Liver (tissue), 9 donors: Measurements from ENCODE around the gene PAGE2. TPM values are rescaled to one million over a fixed set of nuclear protein-coding genes. Genes with fewer than 3 reads are reported as not detected.

Experiments used
- DNase-seq: peaks from one replicate; pipeline ENCODE4 v3.0.0-alpha.2; 2017; ENCODE audit warnings: low spot score
- H3K27ac ChIP-seq, 2 donors: one replicate each; pipeline ENCODE4 v1.7.0; 2013; ENCODE audit warnings: inconsistent platforms in 2 of 2, low read length in 2 of 2, control low read depth in 1 of 2, low read depth in 1 of 2, mild to moderate bottlenecking in 1 of 2
- H3K27me3 ChIP-seq, 4 donors: one replicate each; pipeline versions ENCODE4 v1.6.1 to v1.7.0; 2013; ENCODE audit warnings: low read length in 3 of 4, inconsistent platforms in 1 of 4, mild to moderate bottlenecking in 1 of 4, moderate library complexity in 1 of 4; ENCODE audit not compliant: control insufficient read depth in 4 of 4, insufficient read depth in 4 of 4
- H3K36me3 ChIP-seq, 4 donors: one replicate each; pipeline versions ENCODE4 v1.6.1 to v1.7.0; 2013; ENCODE audit warnings: low read length in 3 of 4, mild to moderate bottlenecking in 3 of 4, low read depth in 1 of 4, moderate library complexity in 1 of 4; ENCODE audit not compliant: control insufficient read depth in 4 of 4, insufficient read depth in 3 of 4
- H3K4me1 ChIP-seq, 4 donors: one replicate each; pipeline versions ENCODE4 v1.6.1 to v1.7.0; 2013; ENCODE audit warnings: low read length in 3 of 4, mild to moderate bottlenecking in 3 of 4, moderate library complexity in 1 of 4; ENCODE audit not compliant: control insufficient read depth in 4 of 4, insufficient read depth in 4 of 4
- H3K4me3 ChIP-seq, 3 donors: one replicate each; pipeline versions ENCODE4 v1.6.1 to v1.7.0; 2013; ENCODE audit warnings: low read length in 3 of 3, control low read depth in 1 of 3, low read depth in 1 of 3, mild to moderate bottlenecking in 1 of 3
- H3K9ac ChIP-seq, 2 donors: one replicate each; pipeline ENCODE4 v1.7.0; 2013; ENCODE audit warnings: low read length in 2 of 2, mild to moderate bottlenecking in 2 of 2, moderate library complexity in 2 of 2, control low read depth in 1 of 2, low read depth in 1 of 2
- H3K9me3 ChIP-seq, 4 donors: one replicate each; pipeline versions ENCODE4 v1.6.1 to v1.7.0; 2013; ENCODE audit warnings: low read length in 3 of 4; ENCODE audit not compliant: control insufficient read depth in 4 of 4
- EGR1 ChIP-seq, 2 donors: IDR thresholded peaks; 2 replicates each; pipeline ENCODE4 v1.6.1; 2016 to 2018; ENCODE audit warnings: antibody characterized with exemption in 2 of 2, low read depth in 2 of 2
- FOXA1 ChIP-seq: IDR thresholded peaks from 2 replicates; pipeline ENCODE4 v1.6.1; 2016; ENCODE audit warnings: antibody characterized with exemption
- FOXA2 ChIP-seq: IDR thresholded peaks from 2 replicates; pipeline ENCODE4 v1.6.1; 2016; ENCODE audit warnings: antibody characterized with exemption
- GABPA ChIP-seq, 2 donors: IDR thresholded peaks in 1 of 2; conservative IDR thresholded peaks in 1 of 2; 2 replicates each; pipeline ENCODE4 v1.6.1; 2016; ENCODE audit warnings: antibody characterized with exemption in 2 of 2, mild to moderate bottlenecking in 1 of 2, moderate library complexity in 1 of 2
- HNF4A ChIP-seq, 2 donors: conservative IDR thresholded peaks; 2 replicates each; pipeline ENCODE4 v1.6.1; 2016; ENCODE audit warnings: antibody characterized with exemption in 2 of 2, mild to moderate bottlenecking in 2 of 2
- HNF4G ChIP-seq: IDR thresholded peaks from 2 replicates; pipeline ENCODE4 v1.6.1; 2016; ENCODE audit warnings: antibody characterized with exemption
- JUND ChIP-seq, 2 donors: IDR thresholded peaks; 2 replicates each; pipeline ENCODE4 v1.6.1; 2016; ENCODE audit warnings: antibody characterized with exemption in 2 of 2
- NR2F2 ChIP-seq: IDR thresholded peaks from 2 replicates; pipeline ENCODE4 v1.6.1; 2016; ENCODE audit warnings: antibody characterized with exemption
- RAD21 ChIP-seq, 2 donors: IDR thresholded peaks; 2 replicates each; pipeline ENCODE4 v1.6.1; 2016; ENCODE audit warnings: antibody characterized with exemption in 2 of 2, mild to moderate bottlenecking in 2 of 2
- RXRA ChIP-seq, 2 donors: IDR thresholded peaks; 2 replicates each; pipeline ENCODE4 v1.6.1; 2017 to 2018; ENCODE audit warnings: antibody characterized with exemption in 2 of 2, mild to moderate bottlenecking in 1 of 2
- SP1 ChIP-seq: IDR thresholded peaks from 2 replicates; pipeline ENCODE4 v1.6.1; 2018; ENCODE audit warnings: antibody characterized with exemption, mild to moderate bottlenecking
- TAF1 ChIP-seq: conservative IDR thresholded peaks from 2 replicates; pipeline ENCODE4 v1.6.1; 2016; ENCODE audit warnings: antibody characterized with exemption, mild to moderate bottlenecking
- YY1 ChIP-seq: IDR thresholded peaks from 2 replicates; pipeline ENCODE4 v1.6.1; 2016; ENCODE audit warnings: antibody characterized with exemption, mild to moderate bottlenecking
- WGBS: extraction: QIAGEN DNeasy Blood & Tissue Kit; methylation state at CpG from one replicate; pipeline ENCODE4 v1.1.7; 2013; 5-methylcytosine and 5-hydroxymethylcytosine counted together
- polyA plus RNA-seq, 2 donors: library from polyadenylated mRNA; stranded (reverse) in 1 of 2; unstranded in 1 of 2; fragments of 200-250 nt in 1 of 2; fragments of >200 nt in 1 of 2; fragmentation: Nextera tagmentation in 1 of 2; extraction: Ambion mirVana in 1 of 2; gene quantifications; one replicate each; pipeline versions ENCODE4 v1.2.1 to v1.2.3, GENCODE V29; 2013 to 2015
- total RNA-seq, 2 donors: library from RNA; depleted of rRNA; stranded (reverse); fragments of >200 nt; gene quantifications; one replicate each; pipeline ENCODE4 v1.2.3, GENCODE V29; 2014
- TF ChIP-seq, protein P1 (sequence below): fragments of 150-350 bp; IDR thresholded peaks from 2 replicates; pipeline ENCODE4 v1.5.1; 2017; ENCODE audit warnings: improper control_type of control experiment, low read depth, low read length; ENCODE audit not compliant: missing input control
- TF ChIP-seq, protein P2 (sequence below): IDR thresholded peaks from 2 replicates; pipeline ENCODE4 v1.6.1; 2016; ENCODE audit warnings: antibody characterized with exemption
- TF ChIP-seq, protein P3 (sequence below): IDR thresholded peaks from 2 replicates; pipeline ENCODE4 v1.6.1; 2016; ENCODE audit warnings: antibody characterized with exemption
- TF ChIP-seq, protein P4 (sequence below): IDR thresholded peaks from 2 replicates; pipeline ENCODE4 v1.6.1; 2016; ENCODE audit warnings: antibody characterized with exemption, mild to moderate bottlenecking
- TF ChIP-seq, protein P5 (sequence below): IDR thresholded peaks from 2 replicates; pipeline ENCODE4 v1.6.1; 2016; ENCODE audit warnings: antibody characterized with exemption
- donor health status: healthy.
- donor health status: healthy.
- donor health status: healthy.
- donor health status: healthy.
- donor health status: healthy.

Gene PAGE2, protein sequence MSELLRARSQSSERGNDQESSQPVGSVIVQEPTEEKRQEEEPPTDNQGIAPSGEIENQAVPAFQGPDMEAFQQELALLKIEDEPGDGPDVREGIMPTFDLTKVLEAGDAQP
- total RNA-seq (not detected), polyA plus RNA-seq (not detected)

DNA sequence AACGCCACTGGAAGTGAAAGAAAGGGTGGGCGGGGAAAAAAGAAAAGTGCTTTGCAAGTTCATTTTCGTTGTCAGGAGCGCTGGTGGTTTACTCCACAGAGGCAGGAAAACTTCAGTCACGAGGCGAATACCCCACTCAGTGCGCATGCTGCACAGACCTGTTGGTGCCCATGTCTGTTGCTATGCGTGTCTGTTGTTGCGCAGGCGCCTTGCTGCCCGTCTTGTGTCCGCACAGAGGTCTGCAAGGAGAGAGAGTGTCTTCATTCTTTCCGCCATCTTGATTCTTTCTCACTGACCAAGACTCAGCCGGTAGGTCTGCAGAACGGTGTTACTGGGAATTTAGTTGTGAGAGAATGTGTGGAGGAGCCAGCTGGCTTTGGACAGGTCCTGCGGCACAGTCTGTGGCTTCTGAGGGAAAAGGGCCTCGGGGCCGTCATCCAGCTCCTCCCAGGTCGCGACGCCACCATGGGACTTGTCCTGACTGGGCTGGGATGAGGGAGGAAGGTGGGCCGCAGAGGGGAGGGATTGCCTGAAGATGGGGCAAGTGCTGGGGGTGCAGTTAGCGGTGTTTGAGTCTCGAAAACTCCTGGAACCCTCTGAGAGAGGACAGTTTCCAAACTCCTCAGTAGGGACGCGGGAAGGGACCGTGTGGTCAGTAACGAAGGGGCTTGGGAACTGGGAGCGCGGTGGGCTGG lies at the start of gene PAGE2:
TSS of gene PAGE2 (plus strand) at position 224 of the 695 bp plus-strand sequence. CDS start 1,003 bp downstream, outside the sequence.
- Histone ChIP-seq H3K36me3 (no peaks in the 10 kb centered on the region), H3K4me3 (no peak within 1 kb of the TSS), H3K27me3 (peaks cover 0 to 3% (median 0%) of the 10 kb centered on the region in 4 donors), H3K9me3 (no peaks in the 10 kb centered on the region), H3K9ac (no peak within 1 kb of the TSS), H3K27ac (no peak within 1 kb of the TSS), H3K4me1 (no peaks in the 10 kb centered on the region)
- no peak for TF ChIP-seq FOXA1
- DNase-seq, result no peak
- whole genome bisulfite sequencing, result 95% methylated on average over 30 of the region's 30 CpGs

DNA sequence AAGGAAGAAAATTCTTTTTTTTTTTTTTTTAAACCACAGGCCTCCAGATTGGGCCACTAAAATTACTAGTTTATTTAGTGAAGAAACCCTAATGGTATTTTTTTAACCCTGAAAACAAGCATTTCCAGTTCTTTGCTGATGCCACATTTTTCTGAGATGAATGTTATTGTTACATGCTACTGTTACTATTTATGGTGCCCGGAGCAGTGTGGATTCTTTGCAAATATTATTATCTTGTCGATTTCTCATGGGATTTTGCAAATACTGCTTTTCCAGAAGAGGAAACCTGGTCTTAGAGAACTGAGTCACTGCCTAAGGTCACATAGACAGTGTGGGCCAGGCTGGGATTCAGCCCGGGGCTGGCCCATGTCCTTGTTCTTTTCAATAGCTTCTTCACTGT lies 49.3 kb upstream of the PAGE2 start:
- no peak overlapping the region for H3K9ac ChIP-seq
- 85% methylated on average over 3 of the region's 3 CpGs for WGBS
- no peak overlapping the region for H3K4me3 ChIP-seq
- H3K36me3 ChIP-seq, result no peaks in the 10 kb centered on the region
- no peaks in the 10 kb centered on the region for H3K9me3 ChIP-seq
- no peaks in the 10 kb centered on the region for H3K27me3 ChIP-seq
- no peaks in the 10 kb centered on the region for H3K4me1 ChIP-seq
- DNase-seq, result no peak
- TF ChIP-seq FOXA2 (no peak), TAF1 (no peak), JUND (IDR thresholded peaks at IDR 0.05) (no peak), RXRA (IDR thresholded peaks at IDR 0.05) (no peak), GABPA (IDR thresholded peaks at IDR 0.05 in 1 of 2, conservative IDR thresholded peaks at IDR 0.05 in 1 of 2) (no peak), EGR1 (IDR thresholded peaks at IDR 0.05; ENCODE audit: low read depth in 2 of 2) (no peak), HNF4G (no peak), SP1 (no peak), HNF4A (conservative IDR thresholded peaks at IDR 0.05) (no peak), NR2F2 (no peak), FOXA1 (no peak), RAD21 (IDR thresholded peaks at IDR 0.05) (no peak), YY1 (no peak)
- TF ChIP-seq, protein P1, sequence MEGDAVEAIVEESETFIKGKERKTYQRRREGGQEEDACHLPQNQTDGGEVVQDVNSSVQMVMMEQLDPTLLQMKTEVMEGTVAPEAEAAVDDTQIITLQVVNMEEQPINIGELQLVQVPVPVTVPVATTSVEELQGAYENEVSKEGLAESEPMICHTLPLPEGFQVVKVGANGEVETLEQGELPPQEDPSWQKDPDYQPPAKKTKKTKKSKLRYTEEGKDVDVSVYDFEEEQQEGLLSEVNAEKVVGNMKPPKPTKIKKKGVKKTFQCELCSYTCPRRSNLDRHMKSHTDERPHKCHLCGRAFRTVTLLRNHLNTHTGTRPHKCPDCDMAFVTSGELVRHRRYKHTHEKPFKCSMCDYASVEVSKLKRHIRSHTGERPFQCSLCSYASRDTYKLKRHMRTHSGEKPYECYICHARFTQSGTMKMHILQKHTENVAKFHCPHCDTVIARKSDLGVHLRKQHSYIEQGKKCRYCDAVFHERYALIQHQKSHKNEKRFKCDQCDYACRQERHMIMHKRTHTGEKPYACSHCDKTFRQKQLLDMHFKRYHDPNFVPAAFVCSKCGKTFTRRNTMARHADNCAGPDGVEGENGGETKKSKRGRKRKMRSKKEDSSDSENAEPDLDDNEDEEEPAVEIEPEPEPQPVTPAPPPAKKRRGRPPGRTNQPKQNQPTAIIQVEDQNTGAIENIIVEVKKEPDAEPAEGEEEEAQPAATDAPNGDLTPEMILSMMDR, result no peak
- TF ChIP-seq, protein P2, sequence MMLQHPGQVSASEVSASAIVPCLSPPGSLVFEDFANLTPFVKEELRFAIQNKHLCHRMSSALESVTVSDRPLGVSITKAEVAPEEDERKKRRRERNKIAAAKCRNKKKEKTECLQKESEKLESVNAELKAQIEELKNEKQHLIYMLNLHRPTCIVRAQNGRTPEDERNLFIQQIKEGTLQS, result no peak
- TF ChIP-seq, protein P3, sequence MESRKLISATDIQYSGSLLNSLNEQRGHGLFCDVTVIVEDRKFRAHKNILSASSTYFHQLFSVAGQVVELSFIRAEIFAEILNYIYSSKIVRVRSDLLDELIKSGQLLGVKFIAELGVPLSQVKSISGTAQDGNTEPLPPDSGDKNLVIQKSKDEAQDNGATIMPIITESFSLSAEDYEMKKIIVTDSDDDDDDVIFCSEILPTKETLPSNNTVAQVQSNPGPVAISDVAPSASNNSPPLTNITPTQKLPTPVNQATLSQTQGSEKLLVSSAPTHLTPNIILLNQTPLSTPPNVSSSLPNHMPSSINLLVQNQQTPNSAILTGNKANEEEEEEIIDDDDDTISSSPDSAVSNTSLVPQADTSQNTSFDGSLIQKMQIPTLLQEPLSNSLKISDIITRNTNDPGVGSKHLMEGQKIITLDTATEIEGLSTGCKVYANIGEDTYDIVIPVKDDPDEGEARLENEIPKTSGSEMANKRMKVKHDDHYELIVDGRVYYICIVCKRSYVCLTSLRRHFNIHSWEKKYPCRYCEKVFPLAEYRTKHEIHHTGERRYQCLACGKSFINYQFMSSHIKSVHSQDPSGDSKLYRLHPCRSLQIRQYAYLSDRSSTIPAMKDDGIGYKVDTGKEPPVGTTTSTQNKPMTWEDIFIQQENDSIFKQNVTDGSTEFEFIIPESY, result no peak
- TF ChIP-seq, protein P4, sequence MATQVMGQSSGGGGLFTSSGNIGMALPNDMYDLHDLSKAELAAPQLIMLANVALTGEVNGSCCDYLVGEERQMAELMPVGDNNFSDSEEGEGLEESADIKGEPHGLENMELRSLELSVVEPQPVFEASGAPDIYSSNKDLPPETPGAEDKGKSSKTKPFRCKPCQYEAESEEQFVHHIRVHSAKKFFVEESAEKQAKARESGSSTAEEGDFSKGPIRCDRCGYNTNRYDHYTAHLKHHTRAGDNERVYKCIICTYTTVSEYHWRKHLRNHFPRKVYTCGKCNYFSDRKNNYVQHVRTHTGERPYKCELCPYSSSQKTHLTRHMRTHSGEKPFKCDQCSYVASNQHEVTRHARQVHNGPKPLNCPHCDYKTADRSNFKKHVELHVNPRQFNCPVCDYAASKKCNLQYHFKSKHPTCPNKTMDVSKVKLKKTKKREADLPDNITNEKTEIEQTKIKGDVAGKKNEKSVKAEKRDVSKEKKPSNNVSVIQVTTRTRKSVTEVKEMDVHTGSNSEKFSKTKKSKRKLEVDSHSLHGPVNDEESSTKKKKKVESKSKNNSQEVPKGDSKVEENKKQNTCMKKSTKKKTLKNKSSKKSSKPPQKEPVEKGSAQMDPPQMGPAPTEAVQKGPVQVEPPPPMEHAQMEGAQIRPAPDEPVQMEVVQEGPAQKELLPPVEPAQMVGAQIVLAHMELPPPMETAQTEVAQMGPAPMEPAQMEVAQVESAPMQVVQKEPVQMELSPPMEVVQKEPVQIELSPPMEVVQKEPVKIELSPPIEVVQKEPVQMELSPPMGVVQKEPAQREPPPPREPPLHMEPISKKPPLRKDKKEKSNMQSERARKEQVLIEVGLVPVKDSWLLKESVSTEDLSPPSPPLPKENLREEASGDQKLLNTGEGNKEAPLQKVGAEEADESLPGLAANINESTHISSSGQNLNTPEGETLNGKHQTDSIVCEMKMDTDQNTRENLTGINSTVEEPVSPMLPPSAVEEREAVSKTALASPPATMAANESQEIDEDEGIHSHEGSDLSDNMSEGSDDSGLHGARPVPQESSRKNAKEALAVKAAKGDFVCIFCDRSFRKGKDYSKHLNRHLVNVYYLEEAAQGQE, result no peak
- TF ChIP-seq, protein P5, sequence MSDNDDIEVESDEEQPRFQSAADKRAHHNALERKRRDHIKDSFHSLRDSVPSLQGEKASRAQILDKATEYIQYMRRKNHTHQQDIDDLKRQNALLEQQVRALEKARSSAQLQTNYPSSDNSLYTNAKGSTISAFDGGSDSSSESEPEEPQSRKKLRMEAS, result no peak
- no peak overlapping the region for H3K27ac ChIP-seq
